Activated CD8-positive, alpha-beta memory T cell treated with anti-CD3 and anti-CD28 coated beads, Interleukin-2, amount 50 U/mL, for 48 hours (primary cell): ENCODE data around the gene SLC26A9.

ENCODE experiments used
- DNase-seq: peaks from one replicate; pipeline ENCODE4 v3.0.0-alpha.2; 2020

Gene SLC26A9, protein sequence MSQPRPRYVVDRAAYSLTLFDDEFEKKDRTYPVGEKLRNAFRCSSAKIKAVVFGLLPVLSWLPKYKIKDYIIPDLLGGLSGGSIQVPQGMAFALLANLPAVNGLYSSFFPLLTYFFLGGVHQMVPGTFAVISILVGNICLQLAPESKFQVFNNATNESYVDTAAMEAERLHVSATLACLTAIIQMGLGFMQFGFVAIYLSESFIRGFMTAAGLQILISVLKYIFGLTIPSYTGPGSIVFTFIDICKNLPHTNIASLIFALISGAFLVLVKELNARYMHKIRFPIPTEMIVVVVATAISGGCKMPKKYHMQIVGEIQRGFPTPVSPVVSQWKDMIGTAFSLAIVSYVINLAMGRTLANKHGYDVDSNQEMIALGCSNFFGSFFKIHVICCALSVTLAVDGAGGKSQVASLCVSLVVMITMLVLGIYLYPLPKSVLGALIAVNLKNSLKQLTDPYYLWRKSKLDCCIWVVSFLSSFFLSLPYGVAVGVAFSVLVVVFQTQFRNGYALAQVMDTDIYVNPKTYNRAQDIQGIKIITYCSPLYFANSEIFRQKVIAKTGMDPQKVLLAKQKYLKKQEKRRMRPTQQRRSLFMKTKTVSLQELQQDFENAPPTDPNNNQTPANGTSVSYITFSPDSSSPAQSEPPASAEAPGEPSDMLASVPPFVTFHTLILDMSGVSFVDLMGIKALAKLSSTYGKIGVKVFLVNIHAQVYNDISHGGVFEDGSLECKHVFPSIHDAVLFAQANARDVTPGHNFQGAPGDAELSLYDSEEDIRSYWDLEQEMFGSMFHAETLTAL

DNA sequence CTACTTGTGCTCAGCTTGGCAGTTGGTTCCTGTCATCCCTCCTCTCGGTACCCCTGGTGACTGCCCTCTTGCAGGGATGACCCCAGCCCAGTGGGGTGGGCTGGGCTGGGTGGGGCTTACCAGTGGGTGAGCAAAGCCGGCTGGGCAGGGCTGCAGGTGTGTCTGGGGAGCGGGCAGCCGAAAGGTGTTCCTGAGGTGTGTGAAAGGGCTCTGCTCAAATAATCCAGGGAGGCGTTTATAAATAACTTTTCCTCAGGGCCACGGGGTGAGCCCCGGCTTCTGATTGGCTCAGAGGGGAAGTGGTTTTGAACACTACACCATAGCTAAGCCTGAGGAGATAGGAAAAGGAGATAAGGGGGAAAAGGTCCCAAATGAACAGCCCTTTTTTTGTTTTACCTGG is at the start of gene SLC26A9:
SLC26A9 (minus strand) TSS at position 212 of the 400 bp plus-strand sequence. CDS start 7,636 bp downstream, outside the sequence.
- DNase-seq = no peak

- DNase-seq = no peak
Measured at GRCh38 chr1:205992218-205992882, 49.1 kb upstream of the SLC26A9 start.

DNA sequence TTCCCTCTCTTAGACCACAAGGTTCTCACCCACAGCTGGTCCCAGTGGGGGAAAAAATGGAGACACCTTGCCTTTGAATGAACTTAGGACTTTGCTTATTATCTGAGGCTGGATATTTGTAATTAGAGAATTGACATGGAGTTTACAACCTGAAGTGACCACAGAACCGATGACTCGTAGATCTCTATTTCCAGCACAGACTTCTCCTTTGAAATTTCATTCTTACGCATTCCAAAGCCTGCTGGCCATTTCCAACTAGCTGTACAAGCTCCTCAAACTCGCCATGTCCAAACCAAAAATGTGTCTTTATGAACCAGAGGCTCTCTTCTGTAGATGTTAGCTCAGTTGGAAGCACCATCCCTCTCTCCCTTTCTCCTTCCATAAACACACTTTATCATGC is 48.0 kb upstream of the SLC26A9 start:
- no peak for DNase-seq

DNA sequence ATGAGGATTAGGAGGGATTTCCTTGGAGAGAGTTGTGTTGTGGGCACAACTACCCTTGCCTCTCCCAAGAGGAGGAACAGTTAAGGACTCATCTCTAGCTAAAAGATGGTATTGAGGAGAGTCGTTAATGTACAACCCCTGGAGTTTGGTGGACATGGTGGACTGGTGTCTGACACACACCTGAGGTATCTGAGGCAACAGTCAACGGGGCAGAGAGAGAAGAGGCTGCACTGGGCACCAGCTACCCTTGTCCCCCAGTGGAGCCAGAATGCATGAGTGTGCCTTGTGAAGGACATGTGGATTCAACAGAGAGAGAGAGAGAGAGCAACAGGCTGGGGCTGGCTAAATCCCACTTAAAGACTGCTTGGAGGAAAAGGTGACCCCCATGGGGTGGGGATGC is 47.0 kb upstream of the SLC26A9 start:
- DNase-seq = no peak

DNA sequence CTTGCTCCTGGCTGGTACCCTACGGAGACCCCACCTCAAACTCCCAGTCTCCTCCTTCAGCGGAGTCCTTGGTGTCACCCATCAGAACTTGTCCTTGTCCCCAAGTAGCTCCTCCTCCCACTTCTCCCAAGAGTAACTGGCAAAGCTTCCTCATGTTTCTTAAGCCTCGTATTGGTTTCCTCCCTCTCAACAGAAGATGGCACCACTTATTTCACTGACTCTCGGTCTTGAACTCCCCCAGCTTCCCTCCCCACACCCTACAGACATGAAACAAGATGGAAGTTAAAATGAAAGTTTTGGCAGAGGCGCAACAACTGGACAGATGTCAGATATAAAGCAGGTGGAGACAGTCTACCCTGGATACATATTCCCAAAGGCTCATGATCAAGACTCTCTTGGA is 46.5 kb upstream of the SLC26A9 start:
- no peak for DNase-seq

DNA sequence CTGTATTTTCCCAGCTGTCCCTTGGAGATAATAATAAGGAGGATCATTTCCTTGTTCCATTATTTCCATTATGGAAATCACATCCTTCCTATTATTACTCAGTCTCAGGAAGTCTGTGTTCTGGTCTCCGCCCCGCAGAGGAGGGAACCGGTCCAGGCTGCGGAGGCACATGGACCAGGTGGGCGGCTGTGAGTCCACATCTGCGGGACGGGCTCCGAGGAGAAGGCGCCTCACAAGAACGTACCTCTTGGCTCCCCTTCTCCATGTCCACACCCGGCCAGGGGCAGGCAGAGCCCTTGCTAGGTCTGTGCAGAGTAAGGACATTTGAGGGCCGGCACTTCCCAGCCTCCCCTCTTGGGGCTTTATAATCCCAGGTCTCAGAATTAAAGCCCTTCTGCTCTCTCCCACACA is 45.3 kb upstream of the SLC26A9 start:
- DNase-seq = no peak

- no peak for DNase-seq
Measured at GRCh38 chr1:205986861-205987260, 43.6 kb upstream of the SLC26A9 start.

GRCh38 chr1:205986292-205986691 is 43.0 kb upstream of the SLC26A9 start:
- no peak for DNase-seq

DNA sequence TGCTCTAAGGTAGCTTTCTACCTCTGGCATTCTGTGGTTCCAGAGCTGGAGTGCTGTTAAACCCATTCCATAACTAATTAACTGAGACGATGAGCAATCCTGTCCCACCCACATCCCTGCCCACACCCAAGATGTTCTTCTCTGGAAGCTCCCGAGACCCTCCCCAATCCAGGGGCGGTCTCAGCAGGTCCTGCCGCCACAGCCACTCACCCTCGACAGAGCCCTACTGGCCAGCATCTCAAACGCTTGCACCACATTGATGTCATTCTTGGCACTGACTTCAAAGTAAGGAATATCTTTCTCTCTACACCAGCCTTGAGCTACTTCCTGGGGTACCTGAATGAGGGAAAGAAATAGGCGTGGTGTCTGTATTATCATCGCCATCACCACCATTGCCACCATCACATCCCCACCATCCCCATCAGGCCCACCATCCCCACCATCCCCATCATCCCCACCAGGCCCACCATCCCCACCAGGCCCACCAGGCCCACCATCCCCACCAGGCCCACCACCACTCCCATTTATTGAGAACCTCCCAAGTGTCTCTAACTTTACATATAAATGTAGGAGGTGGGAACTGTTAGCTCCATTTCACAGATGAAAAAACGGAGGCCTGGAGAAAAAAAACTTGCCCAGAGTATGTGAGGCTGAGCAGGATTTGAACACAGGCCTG is 42.2 kb upstream of the SLC26A9 start:
- no peak for DNase-seq

DNA sequence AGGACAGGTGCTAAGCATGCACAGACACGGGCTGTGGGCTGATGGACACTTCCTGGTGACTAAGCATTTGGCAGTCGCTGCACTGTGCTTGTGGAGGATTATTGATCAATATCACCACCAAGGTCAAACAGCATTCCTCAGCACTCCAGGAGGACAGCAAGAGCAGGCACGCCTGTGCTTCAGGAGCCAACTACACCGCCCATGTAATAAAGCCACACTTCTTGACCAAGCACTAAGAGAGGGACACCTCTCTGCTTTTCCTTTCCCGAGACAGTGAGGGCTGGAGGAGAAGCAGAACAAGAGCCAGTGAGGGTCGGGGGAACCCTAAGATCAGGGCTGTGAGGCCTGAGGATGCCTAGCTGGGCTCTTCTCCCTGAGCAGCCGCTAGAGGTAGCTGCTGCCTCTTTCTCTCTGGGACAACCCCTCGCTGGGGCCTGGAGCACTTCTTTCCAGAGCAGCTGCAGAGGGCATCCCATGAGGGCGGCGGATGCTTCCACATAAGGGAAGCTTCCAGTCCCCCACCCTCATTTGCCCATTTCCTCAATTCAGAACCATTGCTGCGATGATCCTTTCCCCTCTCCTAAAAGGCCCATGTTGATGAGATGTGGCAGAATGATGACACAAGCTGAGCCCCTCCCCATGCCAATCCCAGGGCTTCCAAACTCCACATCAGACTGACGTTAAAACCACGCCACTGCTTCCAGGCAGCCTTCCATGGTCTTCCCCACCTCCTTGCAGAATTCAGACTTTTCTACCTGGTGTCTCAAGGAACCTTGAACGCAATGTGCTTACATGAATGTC is 40.9 kb upstream of the SLC26A9 start:
- no peak for DNase-seq

- DNase-seq = no peak
Measured at GRCh38 chr1:205981257-205981656, 38.0 kb upstream of the SLC26A9 start.

GRCh38 chr1:205980237-205980870 is 37.1 kb upstream of the SLC26A9 start:
- DNase-seq = no peak

DNA sequence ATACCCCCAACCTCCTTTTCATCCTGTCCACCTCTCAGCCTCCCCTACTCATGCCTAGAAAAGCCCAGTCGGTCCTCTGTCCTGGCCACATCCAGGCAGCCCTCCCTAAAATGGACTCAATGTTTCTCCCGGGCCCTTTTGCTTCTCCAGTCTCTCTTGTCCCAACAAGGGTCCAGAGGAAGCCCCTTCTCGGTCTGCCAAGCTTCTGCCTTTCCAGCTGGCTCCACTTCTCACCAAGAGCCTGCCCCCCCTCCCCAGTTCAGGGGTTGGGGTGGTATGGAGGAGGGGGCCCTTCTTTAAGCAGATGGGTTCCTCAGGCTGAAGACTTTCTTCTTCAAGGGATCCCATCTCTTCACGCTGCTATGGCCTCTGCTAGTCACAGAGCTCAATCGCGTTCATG is 36.0 kb upstream of the SLC26A9 start:
- no peak for DNase-seq

DNA sequence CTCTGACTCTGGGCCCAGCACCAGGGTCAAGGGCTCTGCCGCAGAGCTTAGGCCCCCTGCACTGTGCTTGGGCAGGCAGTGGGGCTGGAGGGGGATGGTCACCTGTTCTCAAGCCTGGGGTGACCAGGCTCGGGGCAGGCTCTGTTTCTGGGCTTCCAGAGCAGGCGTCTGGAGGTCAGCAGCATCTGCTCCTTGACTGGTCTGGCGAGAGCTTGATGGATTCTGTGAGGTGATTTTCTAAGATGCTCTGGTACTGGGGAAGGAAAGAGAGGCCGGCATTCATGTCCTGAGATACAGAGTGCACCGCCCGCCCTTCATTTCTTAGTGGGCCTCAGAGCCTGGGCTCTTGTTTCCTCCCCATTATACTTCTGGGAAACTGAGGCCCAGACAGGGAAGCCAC is 35.4 kb upstream of the SLC26A9 start:
- no peak for DNase-seq

- DNase-seq = peak; percentile 91
Measured at GRCh38 chr1:205977402-205978014, 34.3 kb upstream of the SLC26A9 start.

GRCh38 chr1:205976708-205977401 is 33.6 kb upstream of the SLC26A9 start:
- no peak for DNase-seq

DNA sequence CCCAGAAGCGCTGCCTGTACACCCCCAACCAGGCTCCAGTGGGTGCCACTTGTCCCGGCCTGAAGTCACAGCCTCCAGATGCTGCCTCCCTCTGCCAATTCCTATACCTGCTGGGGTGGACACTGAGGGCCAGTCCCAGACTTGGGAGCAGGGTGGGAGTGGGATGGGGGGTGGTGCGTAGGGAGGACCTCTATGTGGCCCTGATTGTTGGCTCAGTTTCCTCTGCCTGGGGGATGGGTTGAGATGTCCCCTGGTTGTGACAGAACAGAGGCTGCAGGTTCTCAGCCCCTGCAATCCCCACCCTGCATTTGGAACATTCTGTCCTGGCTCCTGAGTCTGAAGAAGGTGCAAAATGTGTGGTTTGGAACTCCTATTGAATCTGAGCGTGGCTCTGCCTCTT is 32.8 kb upstream of the SLC26A9 start:
- no peak for DNase-seq

- DNase-seq = no peak
Measured at GRCh38 chr1:205975387-205975998, 32.2 kb upstream of the SLC26A9 start.

DNA sequence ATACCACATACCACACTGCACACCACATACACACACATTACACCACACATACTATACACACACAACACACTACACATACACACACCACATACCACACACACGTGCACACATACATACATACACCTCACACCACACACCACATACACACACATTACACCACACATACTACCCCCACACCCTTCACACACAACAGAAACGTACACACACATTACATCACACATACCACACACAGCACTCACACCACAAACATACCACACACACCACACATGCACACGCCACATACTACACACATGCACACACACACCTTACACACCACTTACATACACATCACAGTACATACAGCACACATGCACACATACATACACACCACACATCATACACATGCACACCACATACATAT is 31.5 kb upstream of the SLC26A9 start:
- no peak for DNase-seq
